ENCODE results near the gene TARDBP. TPM values are rescaled to one million over a fixed set of nuclear protein-coding genes. Genes with fewer than 3 reads are reported as not detected.
A peak's percentile ranks its signal among the peaks of the same experiment; 100 is the strongest.

The TARDBP gene
- total and polyA plus RNA-seq, 9 of the 15 experiments (the other 6 are each of a cell fraction or from before 2014, with no cell fraction given), result 122 to 515 (median 243) TPM

- peak overlapping the region in 1 of 2 experiments; percentile 15; a peak in 1 of 4 replicates for H3K9ac ChIP-seq (ENCODE audit: insufficient read depth in 1 of 2, low read depth in 2 of 2, low read length in 2 of 2)
- no peaks in the 10 kb centered on the region for H3K36me3 ChIP-seq (ENCODE audit: control insufficient read depth, insufficient read depth, low read length)
- no peak overlapping the region for H3K27ac ChIP-seq (ENCODE audit: extremely low read depth, low read depth, low read length)
- no TSS peak for BruUV-seq (replicated peaks)
- no peak overlapping the region for H3K4me3 ChIP-seq
- intact Hi-C loops (cut with micrococcal nuclease) (no loop called here), in situ Hi-C loops (cut with MboI) (no loop called here)
- no peaks in the 10 kb centered on the region; the same call in 1 of the 2 replicates for H4K20me1 ChIP-seq (replicated peaks; ENCODE audit: control insufficient read depth, insufficient read depth, low read length)
- H3K4me1 ChIP-seq (replicated peaks in 1 of 2; ENCODE audit: control insufficient read depth in 2 of 2, insufficient read depth in 2 of 2, low read length in 2 of 2), result peaks cover 0 to 8% of the 10 kb centered on the region in 2 experiments; a peak in 1 of 5 replicates
- no peak for TF ChIP-seq KLF13 (tag; IDR thresholded peaks at IDR 0.05; ENCODE audit: borderline replicate concordance, low read depth)
- TF ChIP-seq CEBPB (tag; IDR thresholded peaks at IDR 0.05), result no peak
- no peak for TF ChIP-seq ZBTB34 (CRISPR knock-in tag; IDR thresholded peaks at IDR 0.05)
- TF ChIP-seq YY1 (IDR thresholded peaks at IDR 0.05; ENCODE audit: borderline replicate concordance in 1 of 3, control insufficient read depth in 1 of 3, extremely low read depth in 1 of 3, insufficient read depth in 3 of 3, insufficient read length in 1 of 3, insufficient replicate concordance in 2 of 3, low read depth in 1 of 3, low read length in 2 of 3), result no peak
- TF ChIP-seq RBFOX2 (IDR thresholded peaks at IDR 0.05; ENCODE audit: low read depth, low read length), result no peak
- no peak for TF ChIP-seq ZNF3 (CRISPR knock-in tag; IDR thresholded peaks at IDR 0.05)
- no peaks in the 10 kb centered on the region for H3K9me1 ChIP-seq (ENCODE audit: control insufficient read depth, insufficient read depth, low read length)
- no peak for FAIRE-seq
- H2AFZ ChIP-seq (ENCODE audit: low read depth, low read length), result no peak overlapping the region
- WGBS (ENCODE audit: insufficient coverage, low coverage, missing lambda C conversion rate), result 2% methylated on average over 9 of the region's 10 CpGs
- H3K79me2 ChIP-seq (ENCODE audit: control insufficient read depth, insufficient read depth, low read length), result no peaks in the 10 kb centered on the region
- CTCF ChIA-PET (ENCODE audit: low intra/inter-chr PET ratio), result no interaction called here
- POLR2A ChIA-PET, result interaction anchor here (0.6 to 1.1 kb wide), 5 partner anchors 18 to 600 kb away, joined by 3 to 4 read pairs (median 3); no protein-coding TSS in a partner anchor
- peaks cover 49 to 86% of the 10 kb centered on the region in 2 experiments for H3K27me3 ChIP-seq (ENCODE audit: control insufficient read depth in 2 of 2, insufficient read depth in 2 of 2, low read length in 2 of 2)
- ATAC-seq, result peak; percentile 38; the same call in 2 of the 3 replicates
- no peak overlapping the region for H3K4me2 ChIP-seq (ENCODE audit: insufficient read depth, low read length)
- H3K9me3 ChIP-seq (replicated peaks; ENCODE audit: control insufficient read depth, insufficient read depth, low read depth, low read length), result no peaks in the 10 kb centered on the region
- DNase-seq (ENCODE audit: extremely low read depth in 1 of 4, low spot score in 3 of 4), result no peak
Measured at GRCh38 chr1:10973552-10973951, 38.9 kb upstream of the TARDBP start.

Measured in K562 (cell line).